SJCRH30 (cell line): ENCODE measurements around the gene CACHD1. TPM values are rescaled to one million over a fixed set of nuclear protein-coding genes. Genes with fewer than 3 reads are reported as not detected.

Experiments used
- DNase-seq, 2 experiments: peaks; one replicate each; pipeline ENCODE4 v3.0.0-alpha.2; 2015 to 2020
- H3K27ac ChIP-seq: fragments of 250-450 bp; sonication (Bioruptor Pico); 2 replicates; pipeline ENCODE4 v1.5.1; 2020; ENCODE audit warnings: mild to moderate bottlenecking, moderate library complexity
- H3K27me3 ChIP-seq: fragments of 250-450 bp; sonication (Bioruptor Pico); 2 replicates; pipeline ENCODE4 v1.5.1; 2020; ENCODE audit warnings: mild to moderate bottlenecking, moderate library complexity
- H3K36me3 ChIP-seq: fragments of 250-450 bp; sonication (Bioruptor Pico); 2 replicates; pipeline ENCODE4 v1.5.1; 2020; ENCODE audit warnings: mild to moderate bottlenecking, moderate library complexity
- H3K4me1 ChIP-seq: fragments of 250-450 bp; sonication (Bioruptor Pico); 2 replicates; pipeline ENCODE4 v1.5.1; 2020; ENCODE audit warnings: mild to moderate bottlenecking, moderate library complexity
- H3K4me3 ChIP-seq: fragments of 250-450 bp; sonication (Bioruptor Pico); 2 replicates; pipeline ENCODE4 v1.5.1; 2020; ENCODE audit warnings: mild to moderate bottlenecking, moderate library complexity
- H3K9me3 ChIP-seq: fragments of 250-450 bp; sonication (Bioruptor Pico); replicated peaks from 2 replicates; pipeline ENCODE4 v1.5.1; 2020; ENCODE audit warnings: mild to moderate bottlenecking, moderate library complexity
- total RNA-seq: library from RNA; depleted of rRNA; stranded (reverse); fragments of >200 nt; shearing (Covaris generic); gene quantifications from 2 replicates; pipeline ENCODE4 v1.2.3, GENCODE V29; 2014

Gene CACHD1
- total RNA-seq, 1 experiment from 2014 or later: 12.1 TPM

GRCh38 chr1:64664299-64664698 lies 194.4 kb downstream of the CACHD1 start:
- H3K4me3 ChIP-seq: no peak overlapping the region
- no peaks in the 10 kb centered on the region for H3K27me3 ChIP-seq
- no peaks in the 10 kb centered on the region for H3K4me1 ChIP-seq
- no peak for DNase-seq
- no peaks in the 10 kb centered on the region; the same call in none of the 2 replicates for H3K36me3 ChIP-seq
- no peak overlapping the region for H3K27ac ChIP-seq
- no peaks in the 10 kb centered on the region for H3K9me3 ChIP-seq

GRCh38 chr1:64669098-64669675 lies 199.3 kb downstream of the CACHD1 start:
- H3K36me3 ChIP-seq: peaks cover 2% of the 10 kb centered on the region; the same call in 1 of the 2 replicates
- DNase-seq: no peak

GRCh38 chr1:64675718-64676345 lies 205.9 kb downstream of the CACHD1 start:
- DNase-seq: peak in 1 of 2 experiments; percentile 51
- no peaks in the 10 kb centered on the region for H3K4me1 ChIP-seq
- 0 out of 2 replicates have a peak, but pooled peaks cover 2% of the 10 kb centered on the region for H3K36me3 ChIP-seq
- H3K27me3 ChIP-seq: no peaks in the 10 kb centered on the region
- no peaks in the 10 kb centered on the region for H3K9me3 ChIP-seq
- no peak overlapping the region for H3K4me3 ChIP-seq
- no peak overlapping the region for H3K27ac ChIP-seq

More at GRCh38 chr1:64669098-64669675, 199.3 kb downstream of the CACHD1 start:
- Histone ChIP-seq H3K27ac (no peak overlapping the region), H3K27me3 (no peaks in the 10 kb centered on the region), H3K9me3 (no peaks in the 10 kb centered on the region), H3K4me3 (no peak overlapping the region), H3K4me1 (no peaks in the 10 kb centered on the region)

DNA sequence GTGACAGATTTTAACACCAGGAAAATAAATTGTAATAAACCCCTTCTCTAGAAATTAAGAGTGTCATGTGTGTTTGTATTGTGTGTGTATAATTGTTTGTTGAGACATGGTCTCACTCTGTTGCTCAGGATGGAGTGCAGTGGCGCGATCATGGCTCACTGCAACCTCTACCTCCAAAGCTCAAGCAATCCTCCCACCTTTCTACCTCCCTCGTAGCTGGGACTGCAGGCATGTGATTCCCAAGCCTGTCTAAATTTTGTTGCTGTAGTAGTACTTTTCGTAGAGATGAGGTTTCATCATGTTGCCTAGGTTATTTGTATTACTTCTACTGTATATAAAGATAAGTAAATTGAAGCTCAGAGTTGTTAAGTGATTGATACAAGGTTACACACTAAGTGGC lies 206.5 kb downstream of the CACHD1 start:
- 0 out of 2 replicates have a peak, but pooled peaks cover 2% of the 10 kb centered on the region for H3K36me3 ChIP-seq
- no peak for DNase-seq
- no peaks in the 10 kb centered on the region for H3K27me3 ChIP-seq
- no peaks in the 10 kb centered on the region for H3K4me1 ChIP-seq
- H3K9me3 ChIP-seq: no peaks in the 10 kb centered on the region
- no peak overlapping the region for H3K4me3 ChIP-seq
- no peak overlapping the region for H3K27ac ChIP-seq

- no peak overlapping the region for H3K27ac ChIP-seq
- H3K4me1 ChIP-seq: no peaks in the 10 kb centered on the region
- H3K4me3 ChIP-seq: no peak overlapping the region
- H3K27me3 ChIP-seq: no peaks in the 10 kb centered on the region
- 0 out of 2 replicates have a peak, but pooled peaks cover 2% of the 10 kb centered on the region for H3K36me3 ChIP-seq
- no peaks in the 10 kb centered on the region for H3K9me3 ChIP-seq
- DNase-seq: no peak
Observed at GRCh38 chr1:64677532-64677931, 207.6 kb downstream of the CACHD1 start.

DNA sequence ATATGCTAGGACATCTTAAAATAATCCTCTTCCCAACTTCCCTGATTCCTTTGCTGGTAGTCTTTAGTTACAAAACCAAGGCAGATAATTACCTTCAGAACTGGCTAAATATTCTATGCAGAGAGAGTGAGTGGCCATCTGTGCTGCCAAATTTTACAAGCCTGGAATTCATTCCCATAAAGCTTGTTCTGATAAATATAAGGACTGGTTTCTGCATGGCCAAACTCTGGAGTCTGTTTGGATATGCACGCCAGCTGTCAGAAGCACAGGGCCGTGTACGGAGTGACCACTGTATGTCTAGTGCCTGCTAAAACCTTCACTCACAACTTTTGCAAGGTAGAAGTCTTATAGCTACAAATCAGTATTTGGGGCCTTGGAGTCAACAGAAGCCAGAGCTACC lies 208.4 kb downstream of the CACHD1 start:
- Histone ChIP-seq H3K4me3 (no peak overlapping the region), H3K9me3 (no peaks in the 10 kb centered on the region), H3K4me1 (no peaks in the 10 kb centered on the region), H3K27ac (no peak overlapping the region), H3K27me3 (no peaks in the 10 kb centered on the region), H3K36me3 (0 out of 2 replicates have a peak, but pooled peaks cover 2% of the 10 kb centered on the region)
- no peak for DNase-seq

GRCh38 chr1:64679177-64679576 lies 209.2 kb downstream of the CACHD1 start:
- H3K4me1 ChIP-seq: no peaks in the 10 kb centered on the region
- no peaks in the 10 kb centered on the region for H3K27me3 ChIP-seq
- no peak for DNase-seq
- no peaks in the 10 kb centered on the region for H3K9me3 ChIP-seq
- H3K27ac ChIP-seq: no peak overlapping the region
- no peak overlapping the region for H3K4me3 ChIP-seq
- H3K36me3 ChIP-seq: no peaks in the 10 kb centered on the region

- H3K36me3 ChIP-seq: no peaks in the 10 kb centered on the region
- H3K4me3 ChIP-seq: no peak overlapping the region
- H3K27me3 ChIP-seq: no peaks in the 10 kb centered on the region
- no peak overlapping the region for H3K27ac ChIP-seq
- DNase-seq: no peak
- H3K4me1 ChIP-seq: no peaks in the 10 kb centered on the region
- no peaks in the 10 kb centered on the region for H3K9me3 ChIP-seq
Observed at GRCh38 chr1:64680599-64680998, 210.7 kb downstream of the CACHD1 start.

GRCh38 chr1:64681043-64681442 lies 211.1 kb downstream of the CACHD1 start:
- no peak overlapping the region for H3K4me3 ChIP-seq
- no peak overlapping the region for H3K27ac ChIP-seq
- no peak for DNase-seq
- no peaks in the 10 kb centered on the region for H3K27me3 ChIP-seq
- H3K36me3 ChIP-seq: no peaks in the 10 kb centered on the region
- no peaks in the 10 kb centered on the region for H3K9me3 ChIP-seq
- H3K4me1 ChIP-seq: no peaks in the 10 kb centered on the region

DNA sequence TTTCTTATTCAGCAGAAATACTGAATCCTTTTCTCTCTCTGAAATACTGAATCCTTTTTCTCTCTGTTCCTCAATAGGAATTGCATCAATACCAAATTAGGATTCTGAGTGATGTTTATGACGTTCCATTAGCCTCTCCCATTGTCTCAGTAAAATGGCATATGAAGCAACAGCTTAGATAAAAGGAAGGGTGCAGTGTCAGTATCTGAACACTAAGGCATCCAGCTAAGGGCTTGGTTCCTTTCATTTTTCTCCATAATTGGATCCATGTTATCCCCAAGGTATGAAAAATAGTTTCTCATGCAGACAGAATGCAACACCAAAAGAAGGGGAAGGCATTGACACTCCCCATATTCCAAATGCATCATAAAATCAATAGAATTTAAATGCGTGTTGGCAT lies 213.5 kb downstream of the CACHD1 start:
- Histone ChIP-seq H3K27ac (no peak overlapping the region), H3K4me1 (no peaks in the 10 kb centered on the region), H3K9me3 (no peaks in the 10 kb centered on the region), H3K4me3 (no peak overlapping the region), H3K36me3 (no peaks in the 10 kb centered on the region), H3K27me3 (no peaks in the 10 kb centered on the region)
- DNase-seq: no peak

GRCh38 chr1:64685217-64685616 lies 215.3 kb downstream of the CACHD1 start:
- DNase-seq: no peak
- Histone ChIP-seq H3K4me3 (no peak overlapping the region), H3K27me3 (no peaks in the 10 kb centered on the region), H3K36me3 (no peaks in the 10 kb centered on the region), H3K4me1 (no peaks in the 10 kb centered on the region), H3K27ac (no peak overlapping the region), H3K9me3 (no peaks in the 10 kb centered on the region)

- H3K4me1 ChIP-seq: no peaks in the 10 kb centered on the region
Observed at GRCh38 chr1:64685765-64686341, 215.9 kb downstream of the CACHD1 start.

DNA sequence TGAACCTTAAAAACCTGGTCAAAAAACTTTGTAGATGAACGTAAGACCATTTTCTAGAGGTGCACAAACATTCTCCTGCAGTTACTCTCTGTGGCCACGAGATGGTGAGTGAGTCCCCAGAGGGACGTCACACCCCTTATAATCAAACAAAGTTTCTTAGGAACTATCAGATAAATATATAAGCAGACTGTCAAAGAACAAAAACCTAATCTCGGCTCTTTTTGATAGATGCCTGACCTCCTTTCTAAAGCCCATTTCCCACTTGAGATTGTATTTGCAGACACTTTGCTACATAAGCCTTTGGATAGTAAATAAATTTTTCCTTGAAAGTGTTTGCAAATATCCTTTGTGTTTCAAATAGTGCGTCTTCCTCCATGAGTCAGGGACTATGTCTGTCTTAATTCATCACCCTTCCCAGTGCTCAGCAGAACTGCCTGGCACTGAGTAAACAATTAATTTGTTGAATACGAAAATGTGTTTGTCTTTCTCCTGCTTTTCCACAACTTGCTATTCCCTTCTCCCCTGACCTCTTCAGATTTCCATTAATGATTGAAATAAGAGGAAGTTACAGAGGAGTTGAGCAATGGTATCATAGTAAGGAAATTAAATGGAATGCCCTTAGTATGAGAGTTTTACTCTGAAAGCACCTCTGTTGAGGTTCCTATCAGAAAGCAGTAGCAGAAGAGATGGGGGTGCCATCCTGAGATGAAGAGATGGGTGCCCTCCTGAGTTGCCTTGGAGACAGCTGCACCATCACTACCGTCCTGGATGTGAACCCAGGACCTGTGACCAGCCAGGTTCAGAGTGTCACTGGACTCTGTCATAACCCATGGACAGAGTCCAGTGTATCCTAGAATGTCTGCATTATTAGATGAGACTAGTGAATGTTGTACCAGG lies 217.1 kb downstream of the CACHD1 start:
- Histone ChIP-seq H3K4me3 (no peak overlapping the region), H3K27me3 (no peaks in the 10 kb centered on the region), H3K9me3 (no peaks in the 10 kb centered on the region), H3K27ac (no peak overlapping the region), H3K36me3 (no peaks in the 10 kb centered on the region), H3K4me1 (no peaks in the 10 kb centered on the region)
- peak; percentile 9 to 64 for DNase-seq

More at GRCh38 chr1:64685765-64686341, 215.9 kb downstream of the CACHD1 start:
- DNase-seq: no peak
- Histone ChIP-seq H3K4me3 (no peak overlapping the region), H3K9me3 (no peaks in the 10 kb centered on the region), H3K27ac (no peak overlapping the region), H3K36me3 (no peaks in the 10 kb centered on the region), H3K27me3 (no peaks in the 10 kb centered on the region)

DNA sequence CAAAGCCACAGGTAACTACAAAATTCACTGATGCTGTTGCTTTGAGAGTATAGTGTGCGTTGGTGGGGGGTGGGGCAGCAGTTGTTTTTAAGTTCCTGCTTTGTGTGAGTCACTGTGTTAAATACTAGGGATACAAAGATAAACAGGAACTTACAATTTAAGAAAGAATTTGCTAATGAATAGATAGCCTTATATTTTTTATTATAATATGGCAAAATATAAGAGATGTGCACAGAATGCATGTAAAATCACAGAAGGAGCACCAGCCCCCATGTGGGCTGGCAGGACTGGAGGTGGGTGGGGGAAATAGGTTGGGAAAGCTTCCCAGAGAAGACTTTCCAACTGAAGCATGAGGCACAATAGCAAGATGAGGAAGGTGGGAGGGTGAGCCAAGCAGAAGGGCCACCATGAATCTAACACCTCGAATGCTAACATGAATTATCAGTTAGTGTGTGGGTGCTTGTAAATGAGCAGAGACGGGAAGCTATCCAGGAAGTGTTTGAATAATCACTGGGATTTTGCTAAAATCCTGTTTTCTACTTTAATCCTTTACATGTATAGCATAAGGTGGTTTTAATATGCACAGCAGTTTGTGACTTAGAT lies 217.9 kb downstream of the CACHD1 start:
- no peaks in the 10 kb centered on the region for H3K27me3 ChIP-seq
- H3K36me3 ChIP-seq: no peaks in the 10 kb centered on the region
- no peaks in the 10 kb centered on the region for H3K9me3 ChIP-seq
- no peak overlapping the region for H3K4me3 ChIP-seq
- no peak overlapping the region for H3K27ac ChIP-seq
- H3K4me1 ChIP-seq: no peaks in the 10 kb centered on the region
- DNase-seq: no peak
